Kidney epithelial cell (primary cell): ENCODE measurements around the gene ADARB1. TPM values are rescaled to one million over a fixed set of nuclear protein-coding genes. Genes with fewer than 3 reads are reported as not detected.

Experiments used
- DNase-seq: peaks from one replicate; pipeline ENCODE4 v3.0.0-alpha.2; 2010; ENCODE audit warnings: low read depth
- H3K27me3 ChIP-seq: 2 replicates; pipeline ENCODE4 v1.6.0; 2011; ENCODE audit warnings: low read length; ENCODE audit not compliant: control insufficient read depth, insufficient read depth
- H3K36me3 ChIP-seq: 2 replicates; pipeline ENCODE4 v1.5.1; 2011; ENCODE audit warnings: low read length; ENCODE audit not compliant: control insufficient read depth, insufficient read depth
- H3K4me3 ChIP-seq: 2 replicates; pipeline ENCODE4 v1.5.1; 2011; ENCODE audit warnings: low read depth, mild to moderate bottlenecking, control low read depth, low read length
- CTCF ChIP-seq: IDR thresholded peaks from 2 replicates; pipeline ENCODE4 v1.5.1; 2011; ENCODE audit warnings: mild to moderate bottlenecking, moderate library complexity, low read length, control low read depth, inconsistent platforms; ENCODE audit not compliant: insufficient read depth, poor library complexity, severe bottlenecking
- total RNA-seq: library from RNA; depleted of rRNA; stranded (reverse); fragments of >200 nt; gene quantifications from 2 replicates; pipeline ENCODE4 v1.2.3, GENCODE V29; 2015

Gene ADARB1
- total RNA-seq, 1 donor from 2014 or later: 6.9 TPM

GRCh38 chr21:45108808-45109781 is 34.7 kb downstream of the ADARB1 start:
- Histone ChIP-seq H3K36me3 (no peaks in the 10 kb centered on the region), H3K27me3 (no peaks in the 10 kb centered on the region), H3K4me3 (no peak overlapping the region)
- DNase-seq: no peak
- no peak for TF ChIP-seq CTCF

GRCh38 chr21:45109831-45110492 is 35.6 kb downstream of the ADARB1 start:
- no peak for TF ChIP-seq CTCF
- peak; percentile 14 for DNase-seq
- Histone ChIP-seq H3K27me3 (no peaks in the 10 kb centered on the region), H3K4me3 (no peak overlapping the region), H3K36me3 (no peaks in the 10 kb centered on the region)

GRCh38 chr21:45110873-45111624 is 36.7 kb downstream of the ADARB1 start:
- H3K27me3 ChIP-seq: no peaks in the 10 kb centered on the region
- no peak for TF ChIP-seq CTCF
- no peaks in the 10 kb centered on the region for H3K36me3 ChIP-seq

GRCh38 chr21:45111703-45112102 is 37.3 kb downstream of the ADARB1 start:
- H3K4me3 ChIP-seq: no peak overlapping the region
- no peaks in the 10 kb centered on the region for H3K27me3 ChIP-seq
- no peaks in the 10 kb centered on the region for H3K36me3 ChIP-seq
- TF ChIP-seq CTCF: no peak
- DNase-seq: no peak

More at GRCh38 chr21:45110873-45111624, 36.7 kb downstream of the ADARB1 start:
- H3K4me3 ChIP-seq: no peak overlapping the region
- no peak for DNase-seq

GRCh38 chr21:45112371-45112770 is 38.0 kb downstream of the ADARB1 start:
- DNase-seq: no peak
- H3K4me3 ChIP-seq: no peak overlapping the region
- no peaks in the 10 kb centered on the region for H3K27me3 ChIP-seq
- H3K36me3 ChIP-seq: no peaks in the 10 kb centered on the region
- no peak for TF ChIP-seq CTCF
